GM04503 (cell line): ENCODE results near the gene RIPK3.

Source experiments
- DNase-seq: peaks from one replicate; pipeline ENCODE4 v3.0.0-alpha.2; 2012; ENCODE audit warnings: low read depth

The RIPK3 gene

GRCh38 chr14:24321212-24321975 is 18.4 kb downstream of the RIPK3 start:
- DNase-seq = no peak

- no peak for DNase-seq
These were observed 22.5 kb downstream of the RIPK3 start for GRCh38 chr14:24317141-24317928.

GRCh38 chr14:24316597-24316950 is 23.2 kb downstream of the RIPK3 start:
- no peak for DNase-seq

GRCh38 chr14:24315807-24316596 is 23.8 kb downstream of the RIPK3 start:
- DNase-seq = no peak

GRCh38 chr14:24315243-24315806 is 24.5 kb downstream of the RIPK3 start:
- no peak for DNase-seq

GRCh38 chr14:24314377-24315193 is 25.2 kb downstream of the RIPK3 start:
- DNase-seq = no peak

GRCh38 chr14:24313913-24314312 is 25.9 kb downstream of the RIPK3 start:
- DNase-seq = no peak

GRCh38 chr14:24312736-24313507 is 26.9 kb downstream of the RIPK3 start:
- DNase-seq = no peak

GRCh38 chr14:24311837-24312615 is 27.8 kb downstream of the RIPK3 start:
- peak; percentile 39 for DNase-seq

GRCh38 chr14:24310646-24311604 is 28.9 kb downstream of the RIPK3 start, which contains the start of gene LTB4R:
LTB4R (plus strand) TSS chr14:24311502; CDS start chr14:24315652, 4,150 bp downstream.
- DNase-seq = no peak

- DNase-seq = no peak
These were observed 29.5 kb downstream of the RIPK3 start for GRCh38 chr14:24310265-24310645.

- no peak for DNase-seq
These were observed 30.1 kb downstream of the RIPK3 start, which contains the start of gene LTB4R2 for GRCh38 chr14:24309538-24310264. LTB4R2 (plus strand) TSS chr14:24310140; CDS start chr14:24310665, 525 bp downstream.

- no peak for DNase-seq
These were observed 31.3 kb downstream of the RIPK3 start for GRCh38 chr14:24308342-24309124.

GRCh38 chr14:24307575-24308341 is 32.0 kb downstream of the RIPK3 start, which contains the start of gene CIDEB:
CIDEB (minus strand) TSS chr14:24307977; CDS start chr14:24307858, 119 bp downstream.
- DNase-seq = no peak

- no peak for DNase-seq
These were observed 32.6 kb downstream of the RIPK3 start for GRCh38 chr14:24307156-24307574.

GRCh38 chr14:24304019-24304387 is 35.8 kb downstream of the RIPK3 start:
- DNase-seq = no peak
